Activated T-cell treated with anti-CD3 and anti-CD28 coated beads for 24 hours (primary cell): Measurements from ENCODE around the gene ZNF490.

Source experiments
- DNase-seq: peaks from one replicate; pipeline ENCODE4 v3.0.0-alpha.2; 2020; ENCODE audit warnings: low read depth

ZNF490 gene

DNA sequence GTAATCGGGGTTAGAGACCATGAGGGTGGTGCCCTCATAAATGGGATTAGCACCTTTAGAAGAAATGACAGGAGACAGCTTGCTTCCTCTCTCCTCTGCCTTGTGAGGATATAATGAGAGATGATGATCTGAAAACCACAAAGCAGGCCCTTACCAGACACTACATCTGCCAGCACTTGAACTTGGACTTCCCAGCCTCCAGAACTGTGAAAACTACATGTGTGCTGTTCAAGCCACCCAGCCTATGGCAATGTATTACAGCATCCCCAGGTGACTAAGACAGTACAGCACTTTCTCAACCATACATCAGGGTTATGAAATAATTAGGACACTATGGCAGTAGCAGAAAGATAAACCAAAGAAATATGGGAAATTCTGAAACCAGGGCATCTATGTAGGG lies 66.8 kb downstream of the ZNF490 start:
- no peak for DNase-seq
